ENCODE measurements around the gene RPL11. TPM values are rescaled to one million over a fixed set of nuclear protein-coding genes. Genes with fewer than 3 reads are reported as not detected.
A peak's percentile ranks its signal among the peaks of the same experiment; 100 is the strongest.

Gene RPL11
- total and polyA plus RNA-seq, 10 donors = 864 to 6,089 (median 1,132) TPM

DNA sequence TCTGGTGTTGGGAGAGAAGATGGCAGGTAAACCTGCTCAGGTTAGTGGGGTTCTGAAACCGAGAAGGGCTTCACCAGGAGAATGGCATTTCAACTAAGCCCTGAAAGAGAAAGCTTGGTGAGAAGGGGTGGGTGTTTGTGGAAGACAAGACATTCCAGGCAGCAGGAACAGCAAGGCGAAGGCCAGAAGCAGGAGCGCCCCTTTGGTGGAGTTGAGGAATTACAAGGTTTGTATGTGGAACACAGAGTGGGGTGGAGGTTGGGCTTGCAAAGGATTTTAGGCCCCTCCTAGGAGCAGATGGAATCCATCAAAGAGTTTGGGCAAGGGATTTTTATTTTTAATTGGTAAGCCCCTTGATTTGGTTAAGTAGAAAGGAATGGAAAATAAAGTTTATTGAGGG lies 26.9 kb downstream of the RPL11 start:
- Histone ChIP-seq H3K27ac (no peak overlapping the region), H3K4me1 (peaks cover 0 to 33% (median 8%) of the 10 kb centered on the region in 6 donors), H3K36me3 (no peaks in the 10 kb centered on the region), H3K9me3 (no peaks in the 10 kb centered on the region), H3K4me3 (no peak overlapping the region), H3K27me3 (replicated peaks in 1 of 7) (no peaks in the 10 kb centered on the region)
- intact Hi-C loops (cut with DNase I; ENCODE audit: low total_unique reads) = no loop called here
- peak; percentile 30 for DNase-seq
- WGBS, 5 donors = 81 to 89% (median 86%) methylated on average over 3 of the region's 3 CpGs
- TF ChIP-seq, protein P1, sequence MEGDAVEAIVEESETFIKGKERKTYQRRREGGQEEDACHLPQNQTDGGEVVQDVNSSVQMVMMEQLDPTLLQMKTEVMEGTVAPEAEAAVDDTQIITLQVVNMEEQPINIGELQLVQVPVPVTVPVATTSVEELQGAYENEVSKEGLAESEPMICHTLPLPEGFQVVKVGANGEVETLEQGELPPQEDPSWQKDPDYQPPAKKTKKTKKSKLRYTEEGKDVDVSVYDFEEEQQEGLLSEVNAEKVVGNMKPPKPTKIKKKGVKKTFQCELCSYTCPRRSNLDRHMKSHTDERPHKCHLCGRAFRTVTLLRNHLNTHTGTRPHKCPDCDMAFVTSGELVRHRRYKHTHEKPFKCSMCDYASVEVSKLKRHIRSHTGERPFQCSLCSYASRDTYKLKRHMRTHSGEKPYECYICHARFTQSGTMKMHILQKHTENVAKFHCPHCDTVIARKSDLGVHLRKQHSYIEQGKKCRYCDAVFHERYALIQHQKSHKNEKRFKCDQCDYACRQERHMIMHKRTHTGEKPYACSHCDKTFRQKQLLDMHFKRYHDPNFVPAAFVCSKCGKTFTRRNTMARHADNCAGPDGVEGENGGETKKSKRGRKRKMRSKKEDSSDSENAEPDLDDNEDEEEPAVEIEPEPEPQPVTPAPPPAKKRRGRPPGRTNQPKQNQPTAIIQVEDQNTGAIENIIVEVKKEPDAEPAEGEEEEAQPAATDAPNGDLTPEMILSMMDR (IDR thresholded peaks at IDR 0.05 in 8 of 11, conservative IDR thresholded peaks at IDR 0.05 in 3 of 11) = peak in 3 of 11 experiments; percentile 15 to 42 (median 24)
- no peak for TF ChIP-seq POLR2AphosphoS5 (IDR thresholded peaks at IDR 0.05)

DNA sequence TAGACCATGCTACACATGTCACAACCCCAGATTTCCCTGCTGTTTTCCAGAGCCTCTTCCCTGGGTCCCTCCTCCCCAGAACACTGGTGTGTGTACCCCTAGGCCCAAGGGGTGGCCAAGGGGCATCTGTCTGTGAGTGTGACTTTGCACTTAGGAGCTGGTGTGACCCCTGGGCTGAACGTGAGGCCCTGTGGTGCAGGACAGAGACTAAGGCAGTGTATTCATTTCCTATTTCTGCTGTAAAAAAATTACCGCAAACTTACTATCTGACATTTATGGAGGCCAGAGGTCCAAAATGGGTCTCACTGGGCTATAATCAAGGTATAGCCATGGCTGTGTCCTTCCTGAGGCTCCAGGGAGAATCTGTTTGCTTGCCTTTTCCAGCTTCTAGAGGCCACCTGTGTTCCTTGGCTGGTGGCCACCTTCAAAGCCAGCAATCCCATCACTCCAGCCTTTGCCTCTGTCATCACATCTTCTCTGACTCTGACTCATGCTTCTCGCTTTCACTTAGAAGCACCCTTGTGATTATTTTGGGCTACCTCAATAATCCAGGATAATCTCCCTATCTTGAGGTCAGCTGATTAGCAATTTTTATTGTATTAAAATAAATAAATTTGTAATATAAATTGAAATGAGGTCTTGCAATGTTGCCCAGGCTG lies 27.7 kb downstream of the RPL11 start:
- DNase-seq = peak; percentile 41
- intact Hi-C loops (cut with DNase I; ENCODE audit: low total_unique reads) = no loop called here
- H3K27ac ChIP-seq = peak overlapping the region in 3 of 8 donors; percentile 64 to 68 (median 67)
- no peaks in the 10 kb centered on the region for H3K27me3 ChIP-seq (replicated peaks in 1 of 7)
- TF ChIP-seq POLR2A (IDR thresholded peaks at IDR 0.05) = no peak
- TF ChIP-seq, protein P1 (IDR thresholded peaks at IDR 0.05 in 8 of 11, conservative IDR thresholded peaks at IDR 0.05 in 3 of 11) = no peak
- TF ChIP-seq POLR2AphosphoS5 (IDR thresholded peaks at IDR 0.05) = no peak
- H3K4me1 ChIP-seq = peaks cover 0 to 38% (median 11%) of the 10 kb centered on the region in 6 donors
- H3K4me3 ChIP-seq = no peak overlapping the region
- no peaks in the 10 kb centered on the region for H3K36me3 ChIP-seq
- H3K9me3 ChIP-seq = no peaks in the 10 kb centered on the region
- 69 to 86% (median 78%) methylated on average over 3 of the region's 3 CpGs for WGBS, 5 donors

DNA sequence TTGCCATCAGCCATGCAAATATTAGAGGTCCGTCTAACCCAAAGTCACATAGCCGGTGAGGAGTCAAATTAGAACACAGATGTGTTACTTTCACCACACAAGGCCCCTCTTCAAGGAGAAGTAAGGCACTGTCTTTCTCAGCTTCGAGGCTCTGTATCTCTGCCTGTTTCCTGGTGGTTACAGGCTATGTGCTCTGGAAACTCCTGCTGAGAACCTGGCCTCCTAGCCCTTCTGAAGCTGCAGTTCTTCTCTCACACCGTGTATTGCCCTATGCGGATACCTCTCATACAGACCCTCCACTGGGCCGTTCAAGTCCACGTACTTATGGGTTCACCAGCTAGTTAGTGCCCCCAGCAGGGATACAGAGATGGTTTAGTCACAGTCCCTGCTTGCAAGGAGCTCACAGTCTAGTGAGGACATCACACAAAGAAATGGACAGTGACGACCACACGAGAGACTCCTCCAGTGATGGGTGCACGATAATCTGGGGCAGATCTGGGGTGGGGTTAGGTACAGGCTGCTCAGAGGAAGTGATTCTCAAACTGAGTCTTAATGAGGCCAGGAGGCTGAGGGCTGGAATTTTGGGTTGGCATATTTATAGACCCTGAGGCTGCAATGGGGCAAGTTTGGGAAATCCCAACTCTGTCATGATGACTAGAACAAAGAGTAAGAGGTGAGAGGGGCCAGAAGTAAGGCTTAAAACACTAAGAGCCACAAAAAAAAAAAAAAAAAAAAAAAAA lies 28.8 kb downstream of the RPL11 start:
- DNase-seq = peak; percentile 19
- peaks cover 0 to 40% (median 12%) of the 10 kb centered on the region in 6 donors for H3K4me1 ChIP-seq
- intact Hi-C loops (cut with DNase I; ENCODE audit: low total_unique reads) = no loop called here
- H3K36me3 ChIP-seq = no peaks in the 10 kb centered on the region
- TF ChIP-seq POLR2AphosphoS5 (IDR thresholded peaks at IDR 0.05) (no peak), POLR2A (IDR thresholded peaks at IDR 0.05) (no peak)
- TF ChIP-seq, protein P1 (IDR thresholded peaks at IDR 0.05 in 8 of 11, conservative IDR thresholded peaks at IDR 0.05 in 3 of 11) = no peak
- no peak overlapping the region for H3K4me3 ChIP-seq
- no peaks in the 10 kb centered on the region for H3K27me3 ChIP-seq (replicated peaks in 1 of 7)
- 60 to 83% (median 74%) methylated on average over 10 of the region's 10 CpGs for WGBS, 5 donors
- no peaks in the 10 kb centered on the region for H3K9me3 ChIP-seq
- peak overlapping the region in 4 of 8 donors; percentile 30 to 68 (median 66) for H3K27ac ChIP-seq

DNA sequence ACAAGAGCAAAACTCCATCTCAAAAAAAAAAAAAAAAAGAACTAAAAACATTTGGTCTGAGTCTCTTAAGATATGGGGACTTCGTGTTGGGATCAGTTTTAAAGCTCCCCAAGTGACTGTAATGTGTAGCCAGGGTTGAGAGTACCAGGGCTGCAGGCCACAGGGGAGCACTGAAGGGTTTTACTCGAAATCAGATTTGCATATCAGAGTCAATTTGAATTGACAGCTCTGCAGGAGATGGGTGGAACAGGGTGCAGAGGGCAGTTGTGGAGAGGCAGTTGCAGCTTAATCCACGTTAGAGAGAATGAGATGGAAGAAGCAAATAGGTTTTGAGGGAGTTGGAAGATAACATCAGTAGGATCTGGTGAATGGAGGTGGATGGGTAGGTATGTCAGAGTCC lies 31.0 kb downstream of the RPL11 start:
- Histone ChIP-seq H3K4me1 (peaks cover 4 to 61% (median 29%) of the 10 kb centered on the region in 6 donors), H3K4me3 (peak overlapping the region in 1 of 8 donors; percentile 21), H3K27ac (peak overlapping the region in 3 of 8 donors; percentile 33 to 42 (median 33)), H3K36me3 (no peaks in the 10 kb centered on the region), H3K9me3 (no peaks in the 10 kb centered on the region), H3K27me3 (replicated peaks in 1 of 7) (no peaks in the 10 kb centered on the region)
- TF ChIP-seq POLR2AphosphoS5 (IDR thresholded peaks at IDR 0.05) (no peak), POLR2A (IDR thresholded peaks at IDR 0.05) (no peak)
- TF ChIP-seq, protein P1 (IDR thresholded peaks at IDR 0.05 in 8 of 11, conservative IDR thresholded peaks at IDR 0.05 in 3 of 11) = no peak
- DNase-seq = peak; percentile 54
- intact Hi-C loops (cut with DNase I; ENCODE audit: low total_unique reads) = no loop called here
- WGBS, 5 donors = 52 to 76% (median 67%) methylated on average over 3 of the region's 3 CpGs
